GM23338 (cell line): ENCODE measurements around the gene PTK6. TPM values are rescaled to one million over a fixed set of nuclear protein-coding genes. Genes with fewer than 3 reads are reported as not detected.

Experiments used
- ATAC-seq: fragments of 200-7000 bp; cut with Tn5 transposase; 3 replicates; pipeline ENCODE4 v1.9.1; 2020
- DNase-seq: peaks from one replicate; pipeline ENCODE4 v3.0.0-alpha.2; 2015; ENCODE audit warnings: low spot score
- H2AFZ ChIP-seq: fragments of 200-600 bp; sonication (generic); 2 replicates; pipeline ENCODE4 v1.8.0; 2016; ENCODE audit warnings: antibody characterized with exemption, mild to moderate bottlenecking, moderate library complexity
- H3F3A ChIP-seq: fragments of 200-600 bp; sonication (generic); replicated peaks from 2 replicates; pipeline ENCODE4 v1.8.0; 2017; ENCODE audit warnings: antibody characterized with exemption, mixed run types, low read depth
- H3K27ac ChIP-seq: fragments of 200-600 bp; sonication (generic); 2 replicates; pipeline ENCODE4 v1.6.1; 2016; ENCODE audit warnings: low read depth
- H3K27me3 ChIP-seq: fragments of 200-600 bp; sonication (generic); 2 replicates; pipeline ENCODE4 v1.8.0; 2016; ENCODE audit warnings: mild to moderate bottlenecking, mixed run types, moderate library complexity; ENCODE audit not compliant: insufficient read depth
- H3K36me3 ChIP-seq: fragments of 200-600 bp; sonication (generic); 2 replicates; pipeline ENCODE4 v1.8.0; 2016; ENCODE audit warnings: mild to moderate bottlenecking; ENCODE audit not compliant: insufficient read depth
- H3K4me1 ChIP-seq: fragments of 200-600 bp; sonication (generic); 2 replicates; pipeline ENCODE4 v1.8.0; 2016; ENCODE audit warnings: mild to moderate bottlenecking, moderate library complexity; ENCODE audit not compliant: insufficient read depth
- H3K4me2 ChIP-seq: fragments of 200-600 bp; sonication (generic); 2 replicates; pipeline ENCODE4 v1.7.1; 2017; ENCODE audit warnings: mixed run types
- H3K4me3 ChIP-seq: fragments of 200-600 bp; sonication (generic); 2 replicates; pipeline ENCODE4 v1.6.1; 2016; ENCODE audit warnings: mixed run types
- H3K79me2 ChIP-seq: fragments of 200-600 bp; sonication (generic); replicated peaks from 2 replicates; pipeline ENCODE4 v1.8.0; 2017; ENCODE audit warnings: mild to moderate bottlenecking; ENCODE audit not compliant: insufficient read depth
- H3K9me2 ChIP-seq: fragments of 200-600 bp; sonication (generic); 2 replicates; pipeline ENCODE4 v1.8.0; 2017; ENCODE audit not compliant: insufficient read depth
- H4K20me1 ChIP-seq: fragments of 200-600 bp; sonication (generic); replicated peaks from 2 replicates; pipeline ENCODE4 v1.8.0; 2017; ENCODE audit warnings: mild to moderate bottlenecking; ENCODE audit not compliant: insufficient read depth
- H3K27ac Mint-ChIP-seq: 2 replicates; pipeline ENCODE4 v1.8.0; 2020; ENCODE audit warnings: inconsistent platforms, mild to moderate bottlenecking, moderate library complexity, mixed read lengths
- H3K27me3 Mint-ChIP-seq: 3 replicates; pipeline ENCODE4 v1.8.0; 2022; ENCODE audit warnings: low read depth, mild to moderate bottlenecking, moderate library complexity, mixed read lengths, inconsistent platforms; ENCODE audit not compliant: insufficient read depth, poor library complexity
- H3K36me3 Mint-ChIP-seq: 3 replicates; pipeline ENCODE4 v1.8.0; 2021; ENCODE audit warnings: low read depth, mild to moderate bottlenecking, inconsistent platforms, moderate library complexity, mixed read lengths
- H3K4me1 Mint-ChIP-seq: 3 replicates; pipeline ENCODE4 v1.8.0; 2020; ENCODE audit warnings: mild to moderate bottlenecking, inconsistent platforms, mixed read lengths
- H3K4me3 Mint-ChIP-seq: 3 replicates; pipeline ENCODE4 v1.8.0; 2021; ENCODE audit warnings: moderate library complexity, mild to moderate bottlenecking, inconsistent platforms, mixed read lengths
- H3K9me3 Mint-ChIP-seq: 3 replicates; pipeline ENCODE4 v1.8.0; 2020; ENCODE audit warnings: moderate library complexity, mild to moderate bottlenecking, inconsistent platforms, mixed read lengths
- CREB1 ChIP-seq: fragments of 250-450 bp; sonication (Bioruptor Pico); IDR thresholded peaks from 2 replicates; pipeline ENCODE4 v1.5.0; 2020; ENCODE audit warnings: low read depth, mild to moderate bottlenecking, moderate library complexity
- CTCF ChIP-seq, 2 experiments: fragments of 200-600 bp in 1 of 2; sonication (generic) in 1 of 2; conservative IDR thresholded peaks; 2 replicates each; pipeline versions ENCODE4 v1.5.1 to v1.6.1; 2016 to 2017; ENCODE audit warnings: antibody characterized with exemption in 2 of 2, low read depth in 2 of 2, mild to moderate bottlenecking in 2 of 2, moderate library complexity in 1 of 2
- ETS1 ChIP-seq: IDR thresholded peaks from 2 replicates; pipeline ENCODE4 v1.6.1; 2016; ENCODE audit warnings: antibody characterized with exemption
- EZH2 ChIP-seq: fragments of 200-600 bp; sonication (generic); IDR thresholded peaks from one replicate; pipeline ENCODE4 v1.8.0; 2017; ENCODE audit warnings: antibody characterized with exemption, mild to moderate bottlenecking, low read depth; ENCODE audit not compliant: unreplicated experiment
- EZH2phosphoT487 ChIP-seq: fragments of 200-600 bp; sonication (generic); IDR thresholded peaks from one replicate; pipeline ENCODE4 v1.8.1; 2018; ENCODE audit warnings: antibody characterized with exemption; ENCODE audit not compliant: unreplicated experiment
- JUNB ChIP-seq: IDR thresholded peaks from one replicate; pipeline ENCODE4 v1.6.1; 2016; ENCODE audit warnings: antibody characterized with exemption; ENCODE audit not compliant: unreplicated experiment
- NANOG ChIP-seq: IDR thresholded peaks from 2 replicates; pipeline ENCODE4 v1.6.1; 2016; ENCODE audit warnings: antibody characterized with exemption, borderline replicate concordance
- POLR2AphosphoS5 ChIP-seq: IDR thresholded peaks from 2 replicates; pipeline ENCODE4 v1.6.1; 2016; ENCODE audit warnings: antibody characterized with exemption, low read depth
- STAT1 ChIP-seq: IDR thresholded peaks from one replicate; pipeline ENCODE4 v1.6.1; 2016; ENCODE audit warnings: antibody characterized with exemption; ENCODE audit not compliant: unreplicated experiment
- ZNF114 ChIP-seq: fragments of 250-450 bp; sonication (Bioruptor Pico); IDR thresholded peaks from 2 replicates; pipeline ENCODE4 v1.5.0; 2020; ENCODE audit warnings: mild to moderate bottlenecking, moderate library complexity
- ZNF331 ChIP-seq: fragments of 250-450 bp; sonication (Bioruptor Pico); IDR thresholded peaks from 2 replicates; pipeline ENCODE4 v1.5.0; 2020; ENCODE audit warnings: low read depth, mild to moderate bottlenecking, moderate library complexity
- polyA plus RNA-seq: library from polyadenylated mRNA; unstranded; fragments of >200 nt; fragmentation: Nextera tagmentation; extraction: Ambion mirVana; gene quantifications from 2 replicates; pipeline ENCODE4 v1.2.1, GENCODE V29; 2016
- total RNA-seq: library from RNA; depleted of rRNA; stranded (reverse); fragments of >200 nt; shearing (Covaris generic); gene quantifications from 2 replicates; pipeline ENCODE4 v1.2.3, GENCODE V29; 2014
- TF ChIP-seq, protein P1 (sequence below): IDR thresholded peaks from one replicate; pipeline ENCODE4 v1.6.1; 2018; ENCODE audit warnings: antibody characterized with exemption; ENCODE audit not compliant: unreplicated experiment
- TF ChIP-seq, protein P2 (sequence below): fragments of 250-450 bp; sonication (Bioruptor Pico); IDR thresholded peaks from 2 replicates; pipeline ENCODE4 v1.5.0; 2020; ENCODE audit warnings: mild to moderate bottlenecking, moderate library complexity

The PTK6 gene
- total and polyA plus RNA-seq, 2 experiments from 2014 or later: 0.28 TPM; not detected in 1

DNA sequence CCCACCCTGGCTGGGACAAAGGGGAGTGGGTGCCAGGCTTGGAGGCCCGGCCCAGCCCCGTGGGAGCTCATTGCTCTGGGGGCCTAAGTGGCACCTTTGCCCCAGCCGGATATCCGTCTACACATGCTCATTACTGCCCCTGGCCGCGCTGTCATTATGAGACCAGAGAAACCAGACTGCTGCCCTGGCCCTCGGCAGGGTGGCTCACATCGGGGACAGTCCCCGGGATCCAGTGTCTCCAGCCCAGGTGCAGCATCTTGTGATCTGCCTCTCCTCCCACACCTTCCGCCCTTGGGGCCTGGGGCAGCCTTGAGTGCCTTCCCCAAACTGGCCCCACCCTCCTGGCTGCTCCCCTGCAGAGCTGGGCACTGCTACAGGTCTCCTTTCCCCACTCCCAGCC, 5.5 kb upstream of the PTK6 start:
- Histone ChIP-seq H2AFZ (no peak overlapping the region), H3F3A (no peaks in the 10 kb centered on the region), H3K27ac (no peak overlapping the region), H3K27me3 (no peaks in the 10 kb centered on the region), H3K79me2 (no peaks in the 10 kb centered on the region), H3K4me2 (no peak overlapping the region), H3K4me1 (no peaks in the 10 kb centered on the region), H3K9me2 (no peaks in the 10 kb centered on the region), H4K20me1 (no peaks in the 10 kb centered on the region), H3K36me3 (no peaks in the 10 kb centered on the region), H3K4me3 (no peak overlapping the region)
- H3K4me3 Mint-ChIP-seq: no peak overlapping the region
- peaks cover 4% of the 10 kb centered on the region; the same call in 1 of the 3 replicates for H3K36me3 Mint-ChIP-seq
- DNase-seq (no peak), ATAC-seq (no peak)
- H3K27me3 Mint-ChIP-seq: peaks cover 9% of the 10 kb centered on the region
- H3K27ac Mint-ChIP-seq: no peak overlapping the region
- H3K4me1 Mint-ChIP-seq: peaks cover 6% of the 10 kb centered on the region; the same call in 1 of the 3 replicates
- H3K9me3 Mint-ChIP-seq: no peaks in the 10 kb centered on the region; the same call in 2 of the 3 replicates
- TF ChIP-seq NANOG (no peak), CREB1 (CRISPR knock-in tag) (no peak), JUNB (no peak), CTCF (conservative IDR thresholded peaks at IDR 0.05; ENCODE audit: low read depth in 2 of 2) (no peak), STAT1 (no peak), ETS1 (no peak), ZNF331 (CRISPR knock-in tag) (no peak), EZH2phosphoT487 (no peak), POLR2AphosphoS5 (no peak), EZH2 (no peak), ZNF114 (CRISPR knock-in tag) (no peak)
- TF ChIP-seq, protein P1, sequence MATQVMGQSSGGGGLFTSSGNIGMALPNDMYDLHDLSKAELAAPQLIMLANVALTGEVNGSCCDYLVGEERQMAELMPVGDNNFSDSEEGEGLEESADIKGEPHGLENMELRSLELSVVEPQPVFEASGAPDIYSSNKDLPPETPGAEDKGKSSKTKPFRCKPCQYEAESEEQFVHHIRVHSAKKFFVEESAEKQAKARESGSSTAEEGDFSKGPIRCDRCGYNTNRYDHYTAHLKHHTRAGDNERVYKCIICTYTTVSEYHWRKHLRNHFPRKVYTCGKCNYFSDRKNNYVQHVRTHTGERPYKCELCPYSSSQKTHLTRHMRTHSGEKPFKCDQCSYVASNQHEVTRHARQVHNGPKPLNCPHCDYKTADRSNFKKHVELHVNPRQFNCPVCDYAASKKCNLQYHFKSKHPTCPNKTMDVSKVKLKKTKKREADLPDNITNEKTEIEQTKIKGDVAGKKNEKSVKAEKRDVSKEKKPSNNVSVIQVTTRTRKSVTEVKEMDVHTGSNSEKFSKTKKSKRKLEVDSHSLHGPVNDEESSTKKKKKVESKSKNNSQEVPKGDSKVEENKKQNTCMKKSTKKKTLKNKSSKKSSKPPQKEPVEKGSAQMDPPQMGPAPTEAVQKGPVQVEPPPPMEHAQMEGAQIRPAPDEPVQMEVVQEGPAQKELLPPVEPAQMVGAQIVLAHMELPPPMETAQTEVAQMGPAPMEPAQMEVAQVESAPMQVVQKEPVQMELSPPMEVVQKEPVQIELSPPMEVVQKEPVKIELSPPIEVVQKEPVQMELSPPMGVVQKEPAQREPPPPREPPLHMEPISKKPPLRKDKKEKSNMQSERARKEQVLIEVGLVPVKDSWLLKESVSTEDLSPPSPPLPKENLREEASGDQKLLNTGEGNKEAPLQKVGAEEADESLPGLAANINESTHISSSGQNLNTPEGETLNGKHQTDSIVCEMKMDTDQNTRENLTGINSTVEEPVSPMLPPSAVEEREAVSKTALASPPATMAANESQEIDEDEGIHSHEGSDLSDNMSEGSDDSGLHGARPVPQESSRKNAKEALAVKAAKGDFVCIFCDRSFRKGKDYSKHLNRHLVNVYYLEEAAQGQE: no peak
- TF ChIP-seq, protein P2, sequence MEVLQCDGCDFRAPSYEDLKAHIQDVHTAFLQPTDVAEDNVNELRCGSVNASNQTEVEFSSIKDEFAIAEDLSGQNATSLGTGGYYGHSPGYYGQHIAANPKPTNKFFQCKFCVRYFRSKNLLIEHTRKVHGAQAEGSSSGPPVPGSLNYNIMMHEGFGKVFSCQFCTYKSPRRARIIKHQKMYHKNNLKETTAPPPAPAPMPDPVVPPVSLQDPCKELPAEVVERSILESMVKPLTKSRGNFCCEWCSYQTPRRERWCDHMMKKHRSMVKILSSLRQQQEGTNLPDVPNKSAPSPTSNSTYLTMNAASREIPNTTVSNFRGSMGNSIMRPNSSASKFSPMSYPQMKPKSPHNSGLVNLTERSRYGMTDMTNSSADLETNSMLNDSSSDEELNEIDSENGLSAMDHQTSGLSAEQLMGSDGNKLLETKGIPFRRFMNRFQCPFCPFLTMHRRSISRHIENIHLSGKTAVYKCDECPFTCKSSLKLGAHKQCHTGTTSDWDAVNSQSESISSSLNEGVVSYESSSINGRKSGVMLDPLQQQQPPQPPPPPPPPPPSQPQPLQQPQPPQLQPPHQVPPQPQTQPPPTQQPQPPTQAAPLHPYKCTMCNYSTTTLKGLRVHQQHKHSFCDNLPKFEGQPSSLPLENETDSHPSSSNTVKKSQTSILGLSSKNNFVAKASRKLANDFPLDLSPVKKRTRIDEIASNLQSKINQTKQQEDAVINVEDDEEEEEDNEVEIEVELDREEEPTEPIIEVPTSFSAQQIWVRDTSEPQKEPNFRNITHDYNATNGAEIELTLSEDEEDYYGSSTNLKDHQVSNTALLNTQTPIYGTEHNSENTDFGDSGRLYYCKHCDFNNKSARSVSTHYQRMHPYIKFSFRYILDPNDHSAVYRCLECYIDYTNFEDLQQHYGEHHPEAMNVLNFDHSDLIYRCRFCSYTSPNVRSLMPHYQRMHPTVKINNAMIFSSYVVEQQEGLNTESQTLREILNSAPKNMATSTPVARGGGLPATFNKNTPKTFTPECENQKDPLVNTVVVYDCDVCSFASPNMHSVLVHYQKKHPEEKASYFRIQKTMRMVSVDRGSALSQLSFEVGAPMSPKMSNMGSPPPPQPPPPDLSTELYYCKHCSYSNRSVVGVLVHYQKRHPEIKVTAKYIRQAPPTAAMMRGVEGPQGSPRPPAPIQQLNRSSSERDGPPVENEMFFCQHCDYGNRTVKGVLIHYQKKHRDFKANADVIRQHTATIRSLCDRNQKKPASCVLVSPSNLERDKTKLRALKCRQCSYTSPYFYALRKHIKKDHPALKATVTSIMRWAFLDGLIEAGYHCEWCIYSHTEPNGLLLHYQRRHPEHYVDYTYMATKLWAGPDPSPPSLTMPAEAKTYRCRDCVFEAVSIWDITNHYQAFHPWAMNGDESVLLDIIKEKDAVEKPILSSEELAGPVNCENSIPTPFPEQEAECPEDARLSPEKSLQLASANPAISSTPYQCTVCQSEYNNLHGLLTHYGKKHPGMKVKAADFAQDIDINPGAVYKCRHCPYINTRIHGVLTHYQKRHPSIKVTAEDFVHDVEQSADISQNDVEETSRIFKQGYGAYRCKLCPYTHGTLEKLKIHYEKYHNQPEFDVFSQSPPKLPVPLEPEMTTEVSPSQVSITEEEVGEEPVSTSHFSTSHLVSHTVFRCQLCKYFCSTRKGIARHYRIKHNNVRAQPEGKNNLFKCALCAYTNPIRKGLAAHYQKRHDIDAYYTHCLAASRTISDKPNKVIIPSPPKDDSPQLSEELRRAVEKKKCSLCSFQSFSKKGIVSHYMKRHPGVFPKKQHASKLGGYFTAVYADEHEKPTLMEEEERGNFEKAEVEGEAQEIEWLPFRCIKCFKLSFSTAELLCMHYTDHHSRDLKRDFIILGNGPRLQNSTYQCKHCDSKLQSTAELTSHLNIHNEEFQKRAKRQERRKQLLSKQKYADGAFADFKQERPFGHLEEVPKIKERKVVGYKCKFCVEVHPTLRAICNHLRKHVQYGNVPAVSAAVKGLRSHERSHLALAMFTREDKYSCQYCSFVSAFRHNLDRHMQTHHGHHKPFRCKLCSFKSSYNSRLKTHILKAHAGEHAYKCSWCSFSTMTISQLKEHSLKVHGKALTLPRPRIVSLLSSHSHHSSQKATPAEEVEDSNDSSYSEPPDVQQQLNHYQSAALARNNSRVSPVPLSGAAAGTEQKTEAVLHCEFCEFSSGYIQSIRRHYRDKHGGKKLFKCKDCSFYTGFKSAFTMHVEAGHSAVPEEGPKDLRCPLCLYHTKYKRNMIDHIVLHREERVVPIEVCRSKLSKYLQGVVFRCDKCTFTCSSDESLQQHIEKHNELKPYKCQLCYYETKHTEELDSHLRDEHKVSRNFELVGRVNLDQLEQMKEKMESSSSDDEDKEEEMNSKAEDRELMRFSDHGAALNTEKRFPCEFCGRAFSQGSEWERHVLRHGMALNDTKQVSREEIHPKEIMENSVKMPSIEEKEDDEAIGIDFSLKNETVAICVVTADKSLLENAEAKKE (CRISPR knock-in tag): no peak
